HEK293T (cell line): ENCODE results near the gene PCDHB16.
A peak's percentile ranks its signal among the peaks of the same experiment; 100 is the strongest.
"Not testable (repeated sequence)": the region's sequence is repeated elsewhere in the genome, so short reads cannot be mapped to it uniquely, and the experiment has no call there.

ENCODE experiments used
- CTCF ChIA-PET: fragments of 350-600 bp; formaldehyde crosslinking; extraction: SDS; loops from one replicate; lab custom pipeline; 2021; ENCODE audit warnings: antibody characterized with exemption, inconsistent platforms; lab: Yijun Ruan, JAX
- POLR2A ChIA-PET: fragments of 350-600 bp; formaldehyde crosslinking; extraction: SDS; loops from one replicate; lab custom pipeline; 2020; ENCODE audit warnings: antibody characterized with exemption, inconsistent platforms; lab: Yijun Ruan, JAX
- DNase-seq: peaks from one replicate; pipeline ENCODE4 v3.0.0; 2012; ENCODE audit warnings: mixed read lengths; ENCODE audit errors: extremely low spot score
- ARNT ChIP-seq: fragments of 450-650 bp; IDR thresholded peaks from 2 replicates; pipeline ENCODE4 v1.6.1; 2017; ENCODE audit warnings: mild to moderate bottlenecking
- BHLHE40 ChIP-seq: fragments of 450-650 bp; IDR thresholded peaks from 2 replicates; pipeline ENCODE4 v1.6.1; 2016; ENCODE audit warnings: mild to moderate bottlenecking, moderate library complexity, borderline replicate concordance
- CTBP1 ChIP-seq: fragments of 450-650 bp; IDR thresholded peaks from 2 replicates; pipeline ENCODE4 v1.6.1; 2016; ENCODE audit warnings: borderline replicate concordance
- ELF4 ChIP-seq: fragments of 450-650 bp; IDR thresholded peaks from 2 replicates; pipeline ENCODE4 v1.6.1; 2017; ENCODE audit warnings: antibody characterized with exemption
- FOXA1 ChIP-seq: fragments of 450-650 bp; IDR thresholded peaks from 2 replicates; pipeline ENCODE4 v1.6.1; 2016; ENCODE audit warnings: mild to moderate bottlenecking
- FOXK2 ChIP-seq: fragments of 450-650 bp; IDR thresholded peaks from 2 replicates; pipeline ENCODE4 v1.6.1; 2016; ENCODE audit warnings: mild to moderate bottlenecking
- FOXM1 ChIP-seq: fragments of 450-650 bp; IDR thresholded peaks from 2 replicates; pipeline ENCODE4 v1.6.1; 2017; ENCODE audit warnings: mild to moderate bottlenecking, borderline replicate concordance
- HDGF ChIP-seq: fragments of 450-650 bp; IDR thresholded peaks from 2 replicates; pipeline ENCODE4 v1.6.1; 2017; ENCODE audit warnings: antibody characterized with exemption, borderline replicate concordance
- L3MBTL2 ChIP-seq: fragments of 450-650 bp; conservative IDR thresholded peaks from 2 replicates; pipeline ENCODE4 v1.6.1; 2016; ENCODE audit warnings: mild to moderate bottlenecking
- LEF1 ChIP-seq: fragments of 450-650 bp; IDR thresholded peaks from 2 replicates; pipeline ENCODE4 v1.6.1; 2017; ENCODE audit warnings: mild to moderate bottlenecking, borderline replicate concordance
- NFRKB ChIP-seq: fragments of 450-650 bp; IDR thresholded peaks from 2 replicates; pipeline ENCODE4 v1.6.1; 2016; ENCODE audit warnings: mild to moderate bottlenecking, moderate library complexity
- SP1 ChIP-seq: fragments of 450-650 bp; IDR thresholded peaks from 2 replicates; pipeline ENCODE4 v1.6.1; 2017
- SUZ12 ChIP-seq: fragments of 450-650 bp; IDR thresholded peaks from 2 replicates; pipeline ENCODE4 v1.6.1; 2016; ENCODE audit warnings: mild to moderate bottlenecking
- TARDBP ChIP-seq: fragments of 450-650 bp; IDR thresholded peaks from 2 replicates; pipeline ENCODE4 v1.6.1; 2016
- ZNF384 ChIP-seq: fragments of 450-650 bp; IDR thresholded peaks from 2 replicates; pipeline ENCODE4 v1.6.1; 2016
- TF ChIP-seq, protein P1 (sequence below): fragments of 450-650 bp; IDR thresholded peaks from 2 replicates; pipeline ENCODE4 v1.6.1; 2016

Gene PCDHB16

DNA sequence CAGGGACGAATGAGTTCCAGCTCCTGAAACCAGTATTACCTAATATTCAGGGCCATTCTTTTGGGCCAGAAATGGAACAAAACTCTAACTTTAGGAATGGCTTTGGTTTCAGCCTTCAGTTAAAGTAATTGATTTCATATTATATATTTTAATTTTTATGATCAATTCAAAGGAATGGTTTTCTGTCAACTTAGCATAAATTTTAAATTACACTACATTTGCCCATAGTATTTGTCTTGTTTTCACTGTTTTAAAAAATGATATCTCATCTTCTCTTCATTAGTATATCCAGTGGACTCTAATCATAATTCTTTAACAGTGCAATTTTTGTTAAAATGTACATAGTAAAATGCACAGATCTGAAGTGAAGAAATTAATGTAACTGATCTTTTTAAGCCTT is 1.9 kb upstream of the PCDHB16 start:
- no peak for TF ChIP-seq ZNF384
- DNase-seq = no peak
- ChIA-PET POLR2A (no interaction called here), CTCF (interaction anchor here (0.6 kb wide), 1 partner anchor 236 kb away, joined by 3 read pairs; no protein-coding TSS in a partner anchor)

DNA sequence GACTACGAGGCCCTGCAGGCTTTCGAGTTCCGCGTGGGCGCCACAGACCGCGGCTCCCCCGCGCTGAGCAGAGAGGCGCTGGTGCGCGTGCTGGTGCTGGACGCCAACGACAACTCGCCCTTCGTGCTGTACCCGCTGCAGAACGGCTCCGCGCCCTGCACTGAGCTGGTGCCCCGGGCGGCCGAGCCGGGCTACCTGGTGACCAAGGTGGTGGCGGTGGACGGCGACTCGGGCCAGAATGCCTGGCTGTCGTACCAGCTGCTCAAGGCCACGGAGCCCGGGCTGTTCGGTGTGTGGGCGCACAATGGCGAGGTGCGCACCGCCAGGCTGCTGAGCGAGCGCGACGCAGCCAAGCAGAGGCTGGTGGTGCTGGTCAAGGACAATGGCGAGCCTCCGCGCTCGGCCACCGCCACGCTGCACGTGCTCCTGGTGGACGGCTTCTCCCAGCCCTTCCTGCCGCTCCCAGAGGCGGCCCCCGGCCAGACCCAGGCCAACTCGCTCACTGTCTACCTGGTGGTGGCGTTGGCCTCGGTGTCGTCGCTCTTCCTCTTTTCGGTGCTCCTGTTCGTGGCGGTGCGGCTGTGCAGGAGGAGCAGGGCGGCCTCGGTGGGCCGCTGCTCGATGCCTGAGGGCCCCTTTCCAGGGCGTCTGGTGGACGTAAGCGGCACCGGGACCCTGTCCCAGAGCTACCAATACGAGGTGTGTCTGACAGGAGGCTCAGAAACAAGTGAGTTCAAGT is 2.1 kb downstream of the PCDHB16 start:
- POLR2A ChIA-PET, DNase-seq, CTCF ChIA-PET: not testable (repeated sequence)

DNA sequence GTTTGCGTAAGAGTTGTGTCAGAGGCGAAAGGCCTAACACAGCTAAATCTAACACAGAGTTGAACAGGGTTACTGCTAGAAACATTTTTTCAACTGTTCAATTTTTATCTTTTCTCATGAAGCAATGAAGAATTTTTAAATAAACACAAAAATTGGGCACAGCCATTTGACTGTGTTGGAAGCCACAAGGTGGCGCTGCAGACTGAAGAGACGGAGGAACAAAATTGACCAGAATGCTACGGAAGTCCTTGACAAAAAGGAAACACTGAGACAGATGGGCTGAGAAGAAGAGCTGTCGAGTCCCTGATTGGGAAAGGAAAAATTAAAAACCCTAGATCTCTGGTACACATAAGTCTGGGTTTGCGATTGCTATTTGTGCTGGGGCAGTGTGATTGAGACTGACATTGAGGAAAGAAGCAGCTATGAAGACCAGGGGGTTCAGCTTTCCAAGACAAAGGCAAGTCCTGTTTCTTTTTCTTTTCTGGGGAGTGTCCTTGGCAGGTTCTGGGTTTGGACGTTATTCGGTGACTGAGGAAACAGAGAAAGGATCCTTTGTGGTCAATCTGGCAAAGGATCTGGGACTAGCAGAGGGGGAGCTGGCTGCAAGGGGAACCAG is 4.8 kb downstream of the PCDHB16 start, which contains the start of gene PCDHB9:
Gene PCDHB9, plus strand, starts transcription at position 265 of the 616 bp plus-strand sequence. Its CDS starts 158 bp downstream, at position 423.
- TF ChIP-seq ZNF384 (no peak), LEF1 (no peak), NFRKB (no peak), SUZ12 (no peak), CTBP1 (no peak), BHLHE40 (no peak), HDGF (no peak), FOXM1 (no peak), TARDBP (no peak), FOXK2 (no peak), L3MBTL2 (no peak), SP1 (no peak), FOXA1 (no peak), ARNT (no peak), ELF4 (no peak)
- TF ChIP-seq, protein P1, sequence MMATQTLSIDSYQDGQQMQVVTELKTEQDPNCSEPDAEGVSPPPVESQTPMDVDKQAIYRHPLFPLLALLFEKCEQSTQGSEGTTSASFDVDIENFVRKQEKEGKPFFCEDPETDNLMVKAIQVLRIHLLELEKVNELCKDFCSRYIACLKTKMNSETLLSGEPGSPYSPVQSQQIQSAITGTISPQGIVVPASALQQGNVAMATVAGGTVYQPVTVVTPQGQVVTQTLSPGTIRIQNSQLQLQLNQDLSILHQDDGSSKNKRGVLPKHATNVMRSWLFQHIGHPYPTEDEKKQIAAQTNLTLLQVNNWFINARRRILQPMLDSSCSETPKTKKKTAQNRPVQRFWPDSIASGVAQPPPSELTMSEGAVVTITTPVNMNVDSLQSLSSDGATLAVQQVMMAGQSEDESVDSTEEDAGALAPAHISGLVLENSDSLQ = no peak
- POLR2A ChIA-PET = no interaction called here
- DNase-seq = peak; percentile 12

DNA sequence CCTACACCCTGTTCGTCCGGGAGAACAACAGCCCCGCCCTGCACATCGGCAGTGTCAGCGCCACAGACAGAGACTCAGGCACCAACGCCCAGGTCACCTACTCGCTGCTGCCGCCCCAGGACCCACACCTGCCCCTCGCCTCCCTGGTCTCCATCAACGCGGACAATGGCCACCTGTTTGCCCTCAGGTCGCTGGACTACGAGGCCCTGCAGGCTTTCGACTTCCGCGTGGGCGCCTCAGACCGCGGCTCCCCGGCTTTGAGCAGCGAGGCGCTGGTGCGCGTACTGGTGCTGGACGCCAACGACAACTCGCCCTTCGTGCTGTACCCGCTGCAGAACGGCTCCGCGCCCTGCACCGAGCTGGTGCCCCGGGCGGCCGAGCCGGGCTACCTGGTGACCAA is 6.5 kb downstream of the PCDHB16 start:
- DNase-seq, POLR2A ChIA-PET, CTCF ChIA-PET: not testable (repeated sequence)

More for the DNA sequence above, 4.8 kb downstream of the PCDHB16 start, which contains the start of gene PCDHB9:
- CTCF ChIA-PET = interaction anchor here (0.6 kb wide), 1 partner anchor 105 kb away, joined by 4 read pairs; no protein-coding TSS in a partner anchor

DNA sequence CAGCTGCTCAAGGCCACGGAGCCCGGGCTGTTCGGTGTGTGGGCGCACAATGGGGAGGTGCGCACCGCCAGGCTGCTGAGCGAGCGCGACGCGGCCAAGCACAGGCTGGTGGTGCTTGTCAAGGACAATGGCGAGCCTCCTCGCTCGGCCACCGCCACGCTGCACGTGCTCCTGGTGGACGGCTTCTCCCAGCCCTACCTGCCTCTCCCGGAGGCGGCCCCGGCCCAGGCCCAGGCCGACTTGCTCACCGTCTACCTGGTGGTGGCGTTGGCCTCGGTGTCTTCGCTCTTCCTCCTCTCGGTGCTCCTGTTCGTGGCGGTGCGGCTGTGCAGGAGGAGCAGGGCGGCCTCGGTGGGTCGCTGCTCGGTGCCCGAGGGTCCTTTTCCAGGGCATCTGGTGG is 6.9 kb downstream of the PCDHB16 start:
- POLR2A ChIA-PET, CTCF ChIA-PET, DNase-seq: not testable (repeated sequence)

DNA sequence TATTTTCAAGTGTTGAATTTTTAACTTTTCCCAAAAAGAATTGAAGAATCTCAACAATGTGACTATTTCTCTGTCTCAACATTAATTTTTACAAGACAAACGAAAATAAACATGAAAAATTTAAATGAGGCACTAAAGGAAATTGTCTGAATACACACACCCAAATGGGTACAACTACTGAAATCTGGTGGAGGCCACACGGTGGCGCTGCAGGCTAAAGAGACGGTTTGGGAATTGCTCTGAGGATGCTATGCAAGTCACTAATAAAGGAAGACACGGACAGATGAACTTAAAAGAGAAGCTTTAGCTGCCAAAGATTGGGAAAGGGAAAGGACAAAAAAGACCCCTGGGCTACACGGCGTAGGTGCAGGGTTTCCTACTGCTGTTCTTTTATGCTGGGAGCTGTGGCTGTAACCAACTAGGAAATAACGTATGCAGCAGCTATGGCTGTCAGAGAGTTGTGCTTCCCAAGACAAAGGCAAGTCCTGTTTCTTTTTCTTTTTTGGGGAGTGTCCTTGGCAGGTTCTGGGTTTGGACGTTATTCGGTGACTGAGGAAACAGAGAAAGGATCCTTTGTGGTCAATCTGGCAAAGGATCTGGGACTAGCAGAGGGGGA is 10.0 kb downstream of the PCDHB16 start, which contains the start of gene PCDHB10:
Gene PCDHB10, plus strand, starts transcription at position 244 of the 616 bp plus-strand sequence. Its CDS starts 200 bp downstream, at position 444.
- POLR2A ChIA-PET = no interaction called here
- no peak for TF ChIP-seq ELF4
- TF ChIP-seq LEF1 = no peak
- DNase-seq = peak; percentile 17
- CTCF ChIA-PET = interaction anchor here (0.5 to 1.0 kb wide), 6 partner anchors 11 to 372 kb away, joined by 3 to 4 read pairs (median 3); partner anchors contain the start of gene PCDHB14

DNA sequence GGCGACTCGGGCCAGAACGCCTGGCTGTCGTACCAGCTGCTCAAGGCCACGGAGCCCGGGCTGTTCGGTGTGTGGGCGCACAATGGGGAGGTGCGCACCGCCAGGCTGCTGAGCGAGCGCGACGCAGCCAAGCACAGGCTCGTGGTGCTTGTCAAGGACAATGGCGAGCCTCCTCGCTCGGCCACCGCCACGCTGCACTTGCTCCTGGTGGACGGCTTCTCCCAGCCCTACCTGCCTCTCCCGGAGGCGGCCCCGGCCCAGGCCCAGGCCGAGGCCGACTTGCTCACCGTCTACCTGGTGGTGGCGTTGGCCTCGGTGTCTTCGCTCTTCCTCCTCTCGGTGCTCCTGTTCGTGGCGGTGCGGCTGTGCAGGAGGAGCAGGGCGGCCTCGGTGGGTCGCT is 12.1 kb downstream of the PCDHB16 start:
- POLR2A ChIA-PET, DNase-seq, CTCF ChIA-PET: not testable (repeated sequence)

DNA sequence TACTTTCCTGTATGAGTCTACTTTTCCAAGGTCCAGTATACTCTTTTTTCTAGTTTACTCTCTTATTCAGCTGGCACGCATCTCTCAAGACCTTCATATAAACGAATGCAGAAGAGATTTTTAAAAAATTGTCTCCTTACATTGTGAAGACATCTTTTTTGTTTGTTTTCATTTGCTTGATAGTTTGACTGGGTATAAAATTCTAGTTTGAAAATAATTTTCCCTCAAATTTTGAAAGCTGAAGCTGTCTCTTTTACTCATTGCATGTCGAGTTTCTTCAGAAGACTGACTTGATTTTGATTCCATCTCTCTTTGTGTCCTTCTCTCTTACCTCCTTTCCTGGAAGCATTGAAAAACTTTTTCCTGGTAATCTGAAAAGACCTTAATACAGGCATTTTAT is 14.2 kb downstream of the PCDHB16 start:
- TF ChIP-seq, protein P1 = no peak
- TF ChIP-seq FOXA1 = no peak
- TF ChIP-seq SUZ12 = no peak
- TF ChIP-seq TARDBP = no peak
- no peak for TF ChIP-seq ELF4
- TF ChIP-seq FOXM1 = no peak
- TF ChIP-seq FOXK2 = no peak
- TF ChIP-seq NFRKB = no peak
- TF ChIP-seq CTBP1 = no peak
- CTCF ChIA-PET = interaction anchor here (0.7 to 0.8 kb wide), 4 partner anchors 12 to 371 kb away, joined by 3 read pairs; partner anchors contain the start of genes PCDHB12, PCDHGB7 and TAF7
- no peak for DNase-seq
- POLR2A ChIA-PET = no interaction called here
